ENCODE results near the gene BEX5. TPM values are rescaled to one million over a fixed set of nuclear protein-coding genes. Genes with fewer than 3 reads are reported as not detected.
"Not testable (repeated sequence)": the region's sequence is repeated elsewhere in the genome, so short reads cannot be mapped to it uniquely, and the experiment has no call there.

BEX5 gene
- total and polyA plus RNA-seq, 8 donors: 5.7 to 21.9 (median 8.5) TPM; not detected in 3

GRCh38 chrX:102154218-102154860 lies 1.4 kb downstream of the BEX5 start:
- peak in 1 of 2 donors; percentile 9 for DNase-seq
- peak overlapping the region in 3 of 4 donors; percentile 45 to 48 (median 47) for H3K4me3 ChIP-seq
- TF ChIP-seq POLR2A (IDR thresholded peaks at IDR 0.05) (no peak), CTCF (IDR thresholded peaks at IDR 0.05) (peak in 2 of 7 experiments; percentile 7 to 18), POLR2AphosphoS5 (IDR thresholded peaks at IDR 0.05) (no peak), EP300 (IDR thresholded peaks at IDR 0.05) (no peak)
- H3K4me1 ChIP-seq: peaks cover 0 to 13% (median 4%) of the 10 kb centered on the region in 4 donors
- H3K27me3 ChIP-seq: peaks cover 0 to 4% (median 0%) of the 10 kb centered on the region in 3 donors
- peaks cover 0 to 4% (median 0%) of the 10 kb centered on the region in 4 donors for H3K9me3 ChIP-seq
- peak overlapping the region in 1 of 5 donors; percentile 79 for H3K27ac ChIP-seq
- H3K36me3 ChIP-seq: no peaks in the 10 kb centered on the region
- intact Hi-C loops (cut with DNase I; ENCODE audit: low total_unique reads): no loop called here
- 8 to 19% (median 13%) methylated on average over 7 to 11 of the region's 11 CpGs for WGBS, 5 donors

GRCh38 chrX:102142274-102142673 lies 13.5 kb downstream of the BEX5 start, which contains the start of gene TCEAL6:
Gene TCEAL6 (minus strand): TSS chrX:102142481.
- H3K27me3 ChIP-seq: peaks cover 0 to 19% (median 14%) of the 10 kb centered on the region in 3 donors
- DNase-seq: peak in 1 of 2 donors; percentile 6
- H3K9me3 ChIP-seq; H3K4me1 ChIP-seq; H3K4me3 ChIP-seq; intact Hi-C loops (cut with DNase I; ENCODE audit: low total_unique reads); H3K36me3 ChIP-seq; H3K27ac ChIP-seq: not testable (repeated sequence)
- WGBS, 5 donors: 2 to 62% (median 29%) methylated on average over 3 to 25 of the region's 31 CpGs

DNA sequence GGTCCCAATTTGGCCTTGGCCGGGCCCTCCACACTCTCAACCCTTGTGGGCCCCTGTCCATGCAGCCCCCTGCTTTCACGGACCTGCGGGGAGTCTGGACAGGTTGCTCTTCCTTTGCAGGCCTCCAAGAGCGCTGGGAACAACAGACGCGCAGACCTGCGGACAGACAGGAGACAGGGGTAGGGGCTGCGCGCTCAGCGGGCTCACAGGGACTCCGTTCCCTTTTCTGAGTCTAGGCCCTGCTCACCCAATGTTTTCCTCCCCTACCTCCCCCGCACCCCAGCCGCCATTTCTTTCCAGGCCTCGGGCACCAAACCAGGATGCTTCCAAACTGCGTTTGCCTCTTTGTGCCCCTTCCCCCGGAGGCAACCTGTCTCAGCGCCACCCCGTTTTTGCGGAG lies 14.1 kb downstream of the BEX5 start:
- H3K9me3 ChIP-seq; H3K4me3 ChIP-seq; intact Hi-C loops (cut with DNase I; ENCODE audit: low total_unique reads); H3K27ac ChIP-seq; H3K36me3 ChIP-seq; H3K4me1 ChIP-seq; DNase-seq: not testable (repeated sequence)
- WGBS, 5 donors: 15 to 55% (median 38%) methylated on average over 9 to 19 of the region's 19 CpGs
- peaks cover 0 to 19% (median 14%) of the 10 kb centered on the region in 3 donors for H3K27me3 ChIP-seq

GRCh38 chrX:102140876-102141275 lies 14.9 kb downstream of the BEX5 start:
- H3K27ac ChIP-seq; H3K36me3 ChIP-seq; H3K4me1 ChIP-seq; H3K4me3 ChIP-seq; H3K9me3 ChIP-seq; intact Hi-C loops (cut with DNase I; ENCODE audit: low total_unique reads); DNase-seq: not testable (repeated sequence)
- H3K27me3 ChIP-seq: peaks cover 0 to 20% (median 14%) of the 10 kb centered on the region in 3 donors
- 41 to 75% (median 50%) methylated on average over 8 to 16 of the region's 16 CpGs for WGBS, 5 donors

DNA sequence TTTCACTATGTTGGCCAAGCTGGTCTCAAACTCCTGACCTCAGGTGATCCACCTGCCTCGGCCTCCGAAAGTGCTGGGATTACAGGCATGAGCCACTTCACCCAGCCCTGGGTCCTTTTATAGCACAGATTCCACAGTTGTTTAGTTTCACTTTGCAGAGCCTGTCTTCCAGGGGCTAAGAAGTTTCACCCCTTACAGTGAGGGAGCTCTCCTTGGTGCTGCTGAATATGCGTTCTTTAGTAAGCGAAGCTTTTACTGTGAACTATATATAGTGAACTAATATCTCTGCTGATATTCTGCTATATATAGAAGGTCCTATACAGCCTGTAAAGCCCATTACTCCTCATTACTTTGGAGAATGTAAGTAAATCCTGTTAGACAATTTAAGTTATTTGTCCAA lies 17.7 kb downstream of the BEX5 start:
- Histone ChIP-seq H3K4me1 (no peaks in the 10 kb centered on the region), H3K27ac (no peak overlapping the region), H3K4me3 (no peak overlapping the region), H3K36me3 (no peaks in the 10 kb centered on the region), H3K27me3 (peaks cover 0 to 30% (median 14%) of the 10 kb centered on the region in 3 donors), H3K9me3 (no peaks in the 10 kb centered on the region)
- WGBS, 5 donors: 8 to 66% (median 50%) methylated on average over 2 to 4 of the region's 4 CpGs
- DNase-seq: peak in 1 of 2 donors; percentile 34
- TF ChIP-seq POLR2A (IDR thresholded peaks at IDR 0.05) (no peak), EP300 (IDR thresholded peaks at IDR 0.05) (no peak), POLR2AphosphoS5 (IDR thresholded peaks at IDR 0.05) (no peak), CTCF (IDR thresholded peaks at IDR 0.05) (no peak)
- intact Hi-C loops (cut with DNase I; ENCODE audit: low total_unique reads): no loop called here

DNA sequence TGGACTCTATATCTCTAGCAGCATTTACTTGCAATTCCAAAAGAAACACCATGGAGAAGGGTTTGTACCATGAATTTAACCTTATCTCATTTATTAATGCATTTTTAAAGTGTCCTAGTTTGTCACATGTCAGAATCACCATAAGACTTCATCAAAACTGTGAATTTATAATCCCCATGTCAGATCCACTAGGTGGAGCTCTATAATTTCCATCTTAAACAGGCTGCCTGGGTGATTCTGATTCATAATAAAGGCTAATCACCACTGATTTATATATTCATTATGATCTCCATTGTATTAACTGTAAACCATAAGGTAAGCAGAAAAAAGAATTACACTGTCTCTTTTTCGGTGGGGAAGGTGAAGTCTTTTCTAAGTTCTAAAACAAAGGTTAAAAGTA lies 26.3 kb downstream of the BEX5 start:
- Histone ChIP-seq H3K4me1 (peaks cover 0 to 12% (median 0%) of the 10 kb centered on the region in 4 donors), H3K27ac (no peak overlapping the region), H3K4me3 (no peak overlapping the region), H3K9me3 (no peaks in the 10 kb centered on the region), H3K27me3 (peaks cover 0 to 36% (median 13%) of the 10 kb centered on the region in 3 donors), H3K36me3 (no peaks in the 10 kb centered on the region)
- no peak for TF ChIP-seq POLR2AphosphoS5 (IDR thresholded peaks at IDR 0.05)
- TF ChIP-seq EP300 (IDR thresholded peaks at IDR 0.05): no peak
- TF ChIP-seq POLR2A (IDR thresholded peaks at IDR 0.05): no peak
- TF ChIP-seq CTCF (IDR thresholded peaks at IDR 0.05): peak in 3 of 7 experiments; percentile 17 to 20 (median 17)
- intact Hi-C loops (cut with DNase I; ENCODE audit: low total_unique reads): no loop called here
- DNase-seq: peak in 1 of 2 donors; percentile 11
- 25 to 61% (median 61%) methylated on average over 1 of the region's 1 CpG for WGBS, 5 donors
